ENCODE data around the gene LRRC52. TPM values are rescaled to one million over a fixed set of nuclear protein-coding genes. Genes with fewer than 3 reads are reported as not detected.
A peak's percentile ranks its signal among the peaks of the same experiment; 100 is the strongest.

Gene LRRC52
- total and polyA plus RNA-seq, 2 donors (not counting 1 experiment from before 2014, with no cell fraction given) = not detected

GRCh38 chr1:165592945-165593823, 49.4 kb downstream of the LRRC52 start:
- no peak overlapping the region for H3K4me2 ChIP-seq (replicated peaks; ENCODE audit: low read depth, low read length, poor library complexity, severe bottlenecking)

More at GRCh38 chr1:165592945-165593823, 49.4 kb downstream of the LRRC52 start:
- intact Hi-C loops (cut with micrococcal nuclease) = loop anchor here (1.0 to 10.0 kb wide), 3 partner anchors 200 to 478 kb away; no protein-coding TSS in a partner anchor
- DNase-seq = peak; percentile 84
- WGBS (ENCODE audit: insufficient coverage) = no CpG with 5 or more reads among the region's 10 CpGs
- Histone ChIP-seq H3K79me2 (ENCODE audit: control insufficient read depth, insufficient read depth, low read length) (no peaks in the 10 kb centered on the region), H3K4me1 (ENCODE audit: control insufficient read depth in 2 of 2, insufficient read depth in 2 of 2, low read length in 2 of 2) (peaks cover 15% of the 10 kb centered on the region in 2 donors), H3K4me3 (ENCODE audit: control extremely low read depth in 1 of 5, extremely low read depth in 1 of 5, insufficient read depth in 1 of 5, low read depth in 2 of 5, low read length in 4 of 5) (no peak overlapping the region), H3K27me3 (replicated peaks in 1 of 4; ENCODE audit: control extremely low read depth in 1 of 4, control insufficient read depth in 3 of 4, insufficient read depth in 4 of 4, low read length in 3 of 4) (peaks cover 0 to 56% (median 53%) of the 10 kb centered on the region in 4 experiments), H4K20me1 (ENCODE audit: control insufficient read depth, insufficient read depth, low read length, poor library complexity, severe bottlenecking) (no peaks in the 10 kb centered on the region), H3K36me3 (replicated peaks in 1 of 2; ENCODE audit: control extremely low read depth in 1 of 2, control insufficient read depth in 1 of 2, extremely low read depth in 1 of 2, insufficient read depth in 2 of 2, low read length in 1 of 2) (no peaks in the 10 kb centered on the region), H2AFZ (ENCODE audit: insufficient read depth, low read depth, low read length, poor library complexity, severe bottlenecking) (no peak overlapping the region), H3K27ac (ENCODE audit: low read length in 2 of 2) (no peak overlapping the region), H3K9ac (ENCODE audit: low read length) (no peak overlapping the region), H3K9me3 (ENCODE audit: control extremely low read depth in 1 of 3, control insufficient read depth in 2 of 3, insufficient read depth in 1 of 3, low read length in 2 of 3) (peaks cover 0 to 3% (median 0%) of the 10 kb centered on the region in 3 donors)
- peaks cover 16% of the 10 kb centered on the region for H3K4me1 Mint-ChIP-seq
- peaks cover 72% of the 10 kb centered on the region for H3K27me3 Mint-ChIP-seq
- TF ChIP-seq, protein P1, sequence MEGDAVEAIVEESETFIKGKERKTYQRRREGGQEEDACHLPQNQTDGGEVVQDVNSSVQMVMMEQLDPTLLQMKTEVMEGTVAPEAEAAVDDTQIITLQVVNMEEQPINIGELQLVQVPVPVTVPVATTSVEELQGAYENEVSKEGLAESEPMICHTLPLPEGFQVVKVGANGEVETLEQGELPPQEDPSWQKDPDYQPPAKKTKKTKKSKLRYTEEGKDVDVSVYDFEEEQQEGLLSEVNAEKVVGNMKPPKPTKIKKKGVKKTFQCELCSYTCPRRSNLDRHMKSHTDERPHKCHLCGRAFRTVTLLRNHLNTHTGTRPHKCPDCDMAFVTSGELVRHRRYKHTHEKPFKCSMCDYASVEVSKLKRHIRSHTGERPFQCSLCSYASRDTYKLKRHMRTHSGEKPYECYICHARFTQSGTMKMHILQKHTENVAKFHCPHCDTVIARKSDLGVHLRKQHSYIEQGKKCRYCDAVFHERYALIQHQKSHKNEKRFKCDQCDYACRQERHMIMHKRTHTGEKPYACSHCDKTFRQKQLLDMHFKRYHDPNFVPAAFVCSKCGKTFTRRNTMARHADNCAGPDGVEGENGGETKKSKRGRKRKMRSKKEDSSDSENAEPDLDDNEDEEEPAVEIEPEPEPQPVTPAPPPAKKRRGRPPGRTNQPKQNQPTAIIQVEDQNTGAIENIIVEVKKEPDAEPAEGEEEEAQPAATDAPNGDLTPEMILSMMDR (IDR thresholded peaks at IDR 0.05) = peak; percentile 96
- TF ChIP-seq EZH2 (IDR thresholded peaks at IDR 0.05; ENCODE audit: borderline replicate concordance, insufficient read depth, low read depth, low read length, poor library complexity, severe bottlenecking) = no peak
- no peaks in the 10 kb centered on the region for H3K9me3 Mint-ChIP-seq (ENCODE audit: insufficient read depth)
- no peak for ATAC-seq (ENCODE audit: low read depth)
- CTCF ChIA-PET = interaction anchor here (0.6 to 14.4 kb wide), 23 partner anchors 8 to 480 kb away, joined by 3 to 206 read pairs (median 4); no protein-coding TSS in a partner anchor
- H3K27ac Mint-ChIP-seq = no peak overlapping the region
- H3K4me3 Mint-ChIP-seq = no peak overlapping the region
- POLR2A ChIA-PET = no interaction called here

Measured in B cell (primary cell).